Thoracic aorta (tissue), 2 donors: ENCODE data around the gene NKD1. TPM values are rescaled to one million over a fixed set of nuclear protein-coding genes. Genes with fewer than 3 reads are reported as not detected.

ENCODE experiments used
- ATAC-seq: fragments of 150-250 bp; one replicate; pipeline ENCODE4 v1.8.0; 2017; ENCODE audit warnings: low read depth; ENCODE audit not compliant: insufficient number of reproducible peaks, low FRiP score
- DNase-seq: peaks from one replicate; pipeline ENCODE4 v3.0.0-alpha.2; 2020; ENCODE audit warnings: low spot score
- H3K27ac ChIP-seq, 2 donors: fragments of 200-600 bp; sonication (generic); 1 replicate in 1 of 2; 2 replicates in 1 of 2; pipeline ENCODE4 v1.5.1; 2016; ENCODE audit warnings: mild to moderate bottlenecking in 2 of 2, moderate library complexity in 2 of 2
- H3K27me3 ChIP-seq: fragments of 200-600 bp; sonication (generic); replicated peaks from 2 replicates; pipeline ENCODE4 v1.6.0; 2016; ENCODE audit warnings: mild to moderate bottlenecking; ENCODE audit not compliant: insufficient read depth
- H3K36me3 ChIP-seq: fragments of 200-600 bp; sonication (generic); one replicate; pipeline ENCODE4 v1.5.1; 2016
- H3K4me1 ChIP-seq, 2 donors: fragments of 200-600 bp; sonication (generic); 1 replicate in 1 of 2; 2 replicates in 1 of 2; pipeline versions ENCODE4 v1.5.1 to v1.6.0; 2016; ENCODE audit warnings: low read depth in 2 of 2, mild to moderate bottlenecking in 1 of 2; ENCODE audit not compliant: control insufficient read depth in 1 of 2
- H3K4me3 ChIP-seq: fragments of 200-600 bp; sonication (generic); 2 replicates; pipeline ENCODE4 v1.5.1; 2016; ENCODE audit warnings: mild to moderate bottlenecking
- H3K9me3 ChIP-seq: fragments of 200-600 bp; sonication (generic); 2 replicates; pipeline ENCODE4 v1.5.1; 2016
- total RNA-seq, 2 donors: library from RNA; depleted of rRNA; stranded (reverse); fragments of >200 nt; gene quantifications; one replicate each; pipeline versions ENCODE4 v1.1.0 to v1.2.3, GENCODE V29; 2016
- TF ChIP-seq, protein P1 (sequence below): fragments of 200-600 bp; sonication (generic); IDR thresholded peaks from one replicate; pipeline ENCODE4 v1.5.1; 2019; ENCODE audit warnings: antibody characterized with exemption

The NKD1 gene
- total RNA-seq, 2 donors from 2014 or later: 30.2 to 41.7 TPM

DNA sequence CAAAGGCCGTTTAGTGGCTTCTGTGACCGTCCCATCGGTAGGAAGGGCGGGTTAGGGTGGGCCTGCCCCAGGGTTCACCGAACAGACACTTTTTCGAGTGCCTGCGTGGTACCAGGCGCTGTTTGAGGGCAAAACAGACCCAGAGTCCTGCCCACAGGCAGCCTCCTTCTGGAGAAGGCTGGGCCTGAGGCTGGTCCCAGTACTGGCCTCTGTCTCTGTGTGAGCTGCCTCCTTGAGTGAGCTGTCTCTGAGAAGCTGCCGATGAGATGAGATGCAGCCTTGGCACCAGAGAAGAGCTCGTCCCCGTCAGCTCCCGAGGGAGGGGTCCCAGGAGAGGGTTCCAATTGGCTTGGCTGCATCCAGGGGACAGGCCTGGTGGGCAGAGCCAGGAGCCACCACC, 53.1 kb downstream of the NKD1 start:
- no peak overlapping the region for H3K4me3 ChIP-seq
- ATAC-seq: no peak
- peaks cover 51 to 91% of the 10 kb centered on the region in 2 donors for H3K4me1 ChIP-seq
- TF ChIP-seq, protein P1, sequence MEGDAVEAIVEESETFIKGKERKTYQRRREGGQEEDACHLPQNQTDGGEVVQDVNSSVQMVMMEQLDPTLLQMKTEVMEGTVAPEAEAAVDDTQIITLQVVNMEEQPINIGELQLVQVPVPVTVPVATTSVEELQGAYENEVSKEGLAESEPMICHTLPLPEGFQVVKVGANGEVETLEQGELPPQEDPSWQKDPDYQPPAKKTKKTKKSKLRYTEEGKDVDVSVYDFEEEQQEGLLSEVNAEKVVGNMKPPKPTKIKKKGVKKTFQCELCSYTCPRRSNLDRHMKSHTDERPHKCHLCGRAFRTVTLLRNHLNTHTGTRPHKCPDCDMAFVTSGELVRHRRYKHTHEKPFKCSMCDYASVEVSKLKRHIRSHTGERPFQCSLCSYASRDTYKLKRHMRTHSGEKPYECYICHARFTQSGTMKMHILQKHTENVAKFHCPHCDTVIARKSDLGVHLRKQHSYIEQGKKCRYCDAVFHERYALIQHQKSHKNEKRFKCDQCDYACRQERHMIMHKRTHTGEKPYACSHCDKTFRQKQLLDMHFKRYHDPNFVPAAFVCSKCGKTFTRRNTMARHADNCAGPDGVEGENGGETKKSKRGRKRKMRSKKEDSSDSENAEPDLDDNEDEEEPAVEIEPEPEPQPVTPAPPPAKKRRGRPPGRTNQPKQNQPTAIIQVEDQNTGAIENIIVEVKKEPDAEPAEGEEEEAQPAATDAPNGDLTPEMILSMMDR: no peak
- no peaks in the 10 kb centered on the region for H3K27me3 ChIP-seq
- H3K9me3 ChIP-seq: no peaks in the 10 kb centered on the region
- H3K36me3 ChIP-seq: no peaks in the 10 kb centered on the region
- H3K27ac ChIP-seq: peak overlapping the region; percentile 91 to 92
- DNase-seq: no peak

DNA sequence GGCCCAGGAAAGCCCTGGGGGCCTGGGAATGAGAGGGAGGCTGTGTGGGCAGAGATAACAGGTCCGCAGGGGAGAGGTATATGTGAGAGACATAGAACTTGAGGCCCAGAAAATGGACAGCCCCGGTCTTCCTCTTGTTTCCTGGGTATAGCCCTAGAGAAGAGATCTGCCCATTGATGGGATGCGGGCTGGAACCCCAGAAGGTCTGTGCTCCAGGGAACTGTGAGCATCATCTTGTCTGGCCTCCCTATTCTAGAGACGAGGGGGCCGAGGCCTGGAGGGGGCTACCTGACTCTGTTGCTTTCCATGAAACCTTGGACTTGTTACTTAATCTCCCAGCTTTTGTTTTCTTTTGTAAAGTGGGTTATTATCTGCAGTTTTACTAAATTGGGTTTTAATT, 53.9 kb downstream of the NKD1 start:
- Histone ChIP-seq H3K4me3 (no peak overlapping the region), H3K9me3 (no peaks in the 10 kb centered on the region), H3K4me1 (peaks cover 51 to 99% of the 10 kb centered on the region in 2 donors), H3K27ac (peak overlapping the region; percentile 91 to 92), H3K27me3 (no peaks in the 10 kb centered on the region), H3K36me3 (no peaks in the 10 kb centered on the region)
- ATAC-seq: no peak
- TF ChIP-seq, protein P1: no peak
- no peak for DNase-seq

DNA sequence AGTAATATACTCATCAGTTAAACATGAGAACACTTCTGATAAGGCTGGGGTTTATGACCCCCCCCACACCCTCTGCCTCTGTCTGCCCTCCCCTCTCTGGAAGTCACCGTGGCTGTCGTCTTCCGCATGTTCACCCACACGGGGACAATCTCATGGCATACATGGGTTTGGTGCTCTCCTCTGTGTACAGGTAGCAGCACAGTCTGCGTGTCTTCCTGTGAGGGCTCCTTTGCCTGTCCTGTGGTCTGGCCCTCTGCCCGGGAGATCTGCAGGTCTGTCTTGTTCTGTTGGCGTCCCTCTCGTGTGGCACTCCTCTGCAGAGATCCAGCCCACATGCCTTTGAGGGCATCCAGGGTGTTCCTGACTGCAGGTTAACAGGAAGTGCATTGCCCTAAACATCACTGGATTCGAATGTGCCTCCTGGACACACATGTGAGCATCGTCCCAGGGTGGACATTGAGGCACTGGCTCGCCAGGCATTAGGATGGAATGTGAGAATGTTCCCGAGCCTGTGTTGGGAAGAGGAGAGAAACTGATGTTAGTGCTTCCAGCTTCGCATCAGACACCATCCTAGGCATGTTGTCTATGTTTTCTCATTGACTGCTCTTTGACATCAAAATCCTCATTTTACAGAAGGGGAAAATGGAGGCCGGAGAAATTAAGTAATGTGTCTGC, 54.5 kb downstream of the NKD1 start:
- Histone ChIP-seq H3K4me1 (peaks cover 51 to 98% of the 10 kb centered on the region in 2 donors), H3K4me3 (peak overlapping the region; percentile 26)
- ATAC-seq: no peak

DNA sequence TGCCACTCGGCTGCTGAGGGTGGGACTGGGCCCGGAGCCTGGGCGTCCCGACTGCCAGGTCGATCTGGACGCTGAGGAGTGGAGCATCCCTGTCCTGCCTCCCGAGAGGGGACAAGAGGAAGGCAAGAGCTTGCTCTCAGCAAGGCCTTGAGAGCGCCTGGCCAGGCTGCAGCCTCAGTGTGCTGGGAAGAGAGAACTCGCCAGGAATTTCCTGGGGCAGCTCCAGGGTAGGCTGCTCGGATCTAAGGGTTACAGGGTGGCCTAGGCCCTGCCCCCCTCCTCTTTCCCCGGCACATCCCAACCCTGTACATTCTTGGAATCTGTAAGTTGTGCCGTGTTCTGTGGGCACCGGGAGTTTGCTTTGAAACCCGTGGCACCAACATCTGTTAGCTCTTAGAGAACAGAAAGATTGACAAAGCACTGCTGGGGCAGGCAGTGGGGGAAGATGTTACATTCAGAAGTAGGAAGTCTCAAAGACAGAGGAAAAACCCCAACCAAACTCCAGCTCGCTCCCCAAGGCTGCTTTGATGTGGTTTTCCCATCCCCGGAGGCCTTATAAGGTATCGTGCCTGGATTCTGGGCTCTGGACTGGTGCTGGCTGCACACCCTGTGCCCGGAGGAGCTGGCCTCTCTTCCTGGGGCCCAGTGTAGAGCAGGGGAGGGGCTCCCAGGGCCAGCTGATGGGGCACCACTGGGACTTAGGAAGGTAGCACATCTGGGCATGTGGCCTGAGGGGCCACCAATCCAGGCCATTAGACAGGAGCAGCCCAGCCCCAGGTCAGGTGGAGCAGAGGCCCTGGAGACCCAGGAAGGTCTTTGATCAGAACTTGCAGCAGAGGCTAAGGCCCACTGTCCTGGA, 55.2 kb downstream of the NKD1 start:
- Histone ChIP-seq H3K27ac (peak overlapping the region; percentile 91 to 92), H3K27me3 (no peaks in the 10 kb centered on the region), H3K4me1 (peaks cover 51 to 92% of the 10 kb centered on the region in 2 donors), H3K4me3 (peak overlapping the region; percentile 26), H3K36me3 (no peaks in the 10 kb centered on the region), H3K9me3 (no peaks in the 10 kb centered on the region)
- TF ChIP-seq, protein P1: no peak
- peak; percentile 25 for DNase-seq
- ATAC-seq: peak; percentile 62

More for the DNA sequence above, 54.5 kb downstream of the NKD1 start:
- no peaks in the 10 kb centered on the region for H3K27me3 ChIP-seq
- H3K9me3 ChIP-seq: no peaks in the 10 kb centered on the region
- TF ChIP-seq, protein P1: no peak
- H3K27ac ChIP-seq: peak overlapping the region; percentile 91 to 92
- no peaks in the 10 kb centered on the region for H3K36me3 ChIP-seq
- DNase-seq: no peak

DNA sequence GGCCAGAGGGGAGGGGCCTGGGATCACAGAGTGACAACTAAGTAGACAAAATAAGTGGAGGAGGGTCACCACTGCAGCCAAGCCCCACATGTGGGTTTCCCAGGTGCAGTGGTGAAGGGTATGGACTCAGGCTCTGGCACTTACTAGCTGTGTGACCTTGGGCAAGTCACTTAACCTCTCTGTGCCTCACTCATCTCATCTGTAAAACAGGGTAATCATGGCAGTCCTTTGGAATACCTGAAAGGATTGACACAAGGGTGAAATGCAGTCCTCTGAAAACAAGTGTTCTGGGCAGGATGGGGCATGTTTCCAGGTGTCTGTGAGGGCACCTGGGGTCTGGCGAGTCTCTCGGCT, 55.8 kb downstream of the NKD1 start:
- Histone ChIP-seq H3K27ac (peak overlapping the region; percentile 91 to 92), H3K27me3 (no peaks in the 10 kb centered on the region), H3K4me3 (no peak overlapping the region), H3K36me3 (no peaks in the 10 kb centered on the region), H3K4me1 (peaks cover 51 to 87% of the 10 kb centered on the region in 2 donors), H3K9me3 (no peaks in the 10 kb centered on the region)
- TF ChIP-seq, protein P1: no peak
- no peak for DNase-seq
- no peak for ATAC-seq
